Measurements from ENCODE around the gene KLRF1.
A peak's percentile ranks its signal among the peaks of the same experiment; 100 is the strongest.

The KLRF1 gene

GRCh38 chr12:9827209-9827888 lies at the start of gene KLRF1:
TSS of gene KLRF1 (plus strand) at chr12:9827481. CDS start at chr12:9827545, 64 bp downstream.
- DNase-seq, result no peak

GRCh38 chr12:9779209-9779608 lies 48.1 kb upstream of the KLRF1 start:
- no peak for DNase-seq

GRCh38 chr12:9781360-9781759 lies 45.9 kb upstream of the KLRF1 start:
- no peak for DNase-seq

- DNase-seq, result no peak
Observed at GRCh38 chr12:9782547-9783382, 44.5 kb upstream of the KLRF1 start.

GRCh38 chr12:9784326-9784725 lies 43.0 kb upstream of the KLRF1 start:
- no peak for DNase-seq

- DNase-seq, result no peak
Observed at GRCh38 chr12:9784816-9785215, 42.5 kb upstream of the KLRF1 start.

- no peak for DNase-seq
Observed at GRCh38 chr12:9786726-9787717, 40.3 kb upstream of the KLRF1 start.

GRCh38 chr12:9792185-9792900 lies 34.9 kb upstream of the KLRF1 start:
- DNase-seq, result no peak

- no peak for DNase-seq
Observed at GRCh38 chr12:9792961-9793617, 34.2 kb upstream of the KLRF1 start.

- no peak for DNase-seq
Observed at GRCh38 chr12:9793779-9794395, 33.4 kb upstream of the KLRF1 start.

GRCh38 chr12:9794484-9795093 lies 32.7 kb upstream of the KLRF1 start:
- no peak for DNase-seq

GRCh38 chr12:9795945-9796344 lies 31.3 kb upstream of the KLRF1 start:
- DNase-seq, result no peak

GRCh38 chr12:9796346-9796745 lies 30.9 kb upstream of the KLRF1 start:
- DNase-seq, result no peak

GRCh38 chr12:9796971-9797370 lies 30.3 kb upstream of the KLRF1 start:
- no peak for DNase-seq

- DNase-seq, result peak; percentile 35
Observed at GRCh38 chr12:9797722-9798619, 29.3 kb upstream of the KLRF1 start.

GRCh38 chr12:9799961-9800360 lies 27.3 kb upstream of the KLRF1 start:
- DNase-seq, result no peak

GRCh38 chr12:9805883-9806282 lies 21.4 kb upstream of the KLRF1 start:
- DNase-seq, result no peak

GRCh38 chr12:9806714-9807113 lies 20.6 kb upstream of the KLRF1 start:
- DNase-seq, result no peak

GRCh38 chr12:9808504-9808903 lies 18.8 kb upstream of the KLRF1 start:
- DNase-seq, result no peak

GRCh38 chr12:9809338-9809737 lies 17.9 kb upstream of the KLRF1 start:
- no peak for DNase-seq

Measured in stimulated activated CD4-positive, alpha-beta T cell treated with anti-CD3 and anti-CD28 coated beads, Interleukin-4, amount 100 ng/mL, for 1 hour (primary cell).